Measurements from ENCODE around the gene ABCC4. TPM values are rescaled to one million over a fixed set of nuclear protein-coding genes. Genes with fewer than 3 reads are reported as not detected.

Gene ABCC4
- total and polyA plus RNA-seq, 2 donors (not counting 1 experiment from before 2014, with no cell fraction given): 35.2 to 98.8 TPM

DNA sequence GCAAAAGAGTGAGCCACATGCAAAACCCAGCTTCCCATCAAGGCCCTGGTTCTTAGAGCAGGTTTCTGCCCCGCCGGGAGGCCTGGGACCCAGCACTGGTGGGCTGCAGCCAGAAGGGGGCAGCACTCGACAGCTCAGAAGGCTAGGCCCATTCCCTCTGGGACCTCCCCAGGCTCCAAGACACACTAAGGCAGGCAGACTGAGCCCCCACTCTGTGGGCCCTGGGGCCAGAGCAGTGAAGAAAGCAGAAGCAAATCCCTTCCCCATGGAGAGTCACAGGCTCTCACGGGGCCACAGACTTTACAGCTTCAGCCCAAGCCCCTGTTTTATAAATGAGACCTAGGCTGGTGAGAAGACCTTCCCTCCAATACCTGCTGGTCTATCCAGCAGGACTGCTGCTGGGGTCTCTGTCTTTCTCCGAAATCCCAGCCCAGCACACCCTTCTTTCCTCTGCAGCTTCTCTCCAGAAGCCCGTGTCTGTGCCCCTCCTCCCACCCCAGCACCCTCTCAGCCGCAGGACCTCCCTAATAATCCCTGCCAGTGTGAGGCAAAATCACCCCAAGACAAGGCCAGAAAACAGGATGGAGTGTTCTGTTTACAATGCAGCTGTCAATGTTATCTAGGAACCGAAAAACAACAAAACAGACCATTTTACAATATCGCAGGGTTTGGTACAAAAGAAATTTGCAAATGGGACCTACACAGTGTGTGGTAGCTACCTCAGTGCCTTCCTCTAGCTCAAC lies 109.3 kb downstream of the ABCC4 start:
- no peaks in the 10 kb centered on the region for H4K20me1 ChIP-seq (ENCODE audit: control insufficient read depth, extremely low read depth, insufficient read depth, low read length)
- H3K36me3 ChIP-seq (ENCODE audit: control insufficient read depth, insufficient read depth, low read length): peaks cover 10% of the 10 kb centered on the region
- H3K27ac ChIP-seq (ENCODE audit: insufficient read depth, low read length): no peak overlapping the region
- peaks cover 4% of the 10 kb centered on the region for H3K79me2 ChIP-seq (ENCODE audit: control insufficient read depth, insufficient read depth, low read length)
- H3K9me3 ChIP-seq (ENCODE audit: control insufficient read depth, insufficient read depth, low read depth, low read length): no peaks in the 10 kb centered on the region
- H3K4me3 ChIP-seq (replicated peaks in 1 of 4; ENCODE audit: control extremely low read depth in 1 of 4, insufficient read depth in 1 of 4, low read depth in 3 of 4, low read length in 4 of 4): no peak overlapping the region
- peaks cover 4% of the 10 kb centered on the region for H3K4me1 ChIP-seq (ENCODE audit: control insufficient read depth, extremely low read depth, insufficient read depth, low read length)
- TF ChIP-seq EZH2 (IDR thresholded peaks at IDR 0.05; ENCODE audit: low read length, missing control alignments): no peak
- TF ChIP-seq, protein P1, sequence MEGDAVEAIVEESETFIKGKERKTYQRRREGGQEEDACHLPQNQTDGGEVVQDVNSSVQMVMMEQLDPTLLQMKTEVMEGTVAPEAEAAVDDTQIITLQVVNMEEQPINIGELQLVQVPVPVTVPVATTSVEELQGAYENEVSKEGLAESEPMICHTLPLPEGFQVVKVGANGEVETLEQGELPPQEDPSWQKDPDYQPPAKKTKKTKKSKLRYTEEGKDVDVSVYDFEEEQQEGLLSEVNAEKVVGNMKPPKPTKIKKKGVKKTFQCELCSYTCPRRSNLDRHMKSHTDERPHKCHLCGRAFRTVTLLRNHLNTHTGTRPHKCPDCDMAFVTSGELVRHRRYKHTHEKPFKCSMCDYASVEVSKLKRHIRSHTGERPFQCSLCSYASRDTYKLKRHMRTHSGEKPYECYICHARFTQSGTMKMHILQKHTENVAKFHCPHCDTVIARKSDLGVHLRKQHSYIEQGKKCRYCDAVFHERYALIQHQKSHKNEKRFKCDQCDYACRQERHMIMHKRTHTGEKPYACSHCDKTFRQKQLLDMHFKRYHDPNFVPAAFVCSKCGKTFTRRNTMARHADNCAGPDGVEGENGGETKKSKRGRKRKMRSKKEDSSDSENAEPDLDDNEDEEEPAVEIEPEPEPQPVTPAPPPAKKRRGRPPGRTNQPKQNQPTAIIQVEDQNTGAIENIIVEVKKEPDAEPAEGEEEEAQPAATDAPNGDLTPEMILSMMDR (conservative IDR thresholded peaks at IDR 0.05 in 1 of 2, IDR thresholded peaks at IDR 0.05 in 1 of 2; ENCODE audit: low read depth in 1 of 2, low read length in 2 of 2): peak; percentile 90 to 97
- DNase-seq (ENCODE audit: low read depth in 2 of 2): peak; percentile 59 to 79
- H3K9ac ChIP-seq (ENCODE audit: insufficient read depth, low read length): no peak overlapping the region
- H2AFZ ChIP-seq (ENCODE audit: low read length): no peak overlapping the region
- H3K27me3 ChIP-seq (ENCODE audit: control insufficient read depth, insufficient read depth, low read length): no peaks in the 10 kb centered on the region
- no peak overlapping the region for H3K4me2 ChIP-seq (ENCODE audit: extremely low read depth, insufficient read depth, low read length)

DNA sequence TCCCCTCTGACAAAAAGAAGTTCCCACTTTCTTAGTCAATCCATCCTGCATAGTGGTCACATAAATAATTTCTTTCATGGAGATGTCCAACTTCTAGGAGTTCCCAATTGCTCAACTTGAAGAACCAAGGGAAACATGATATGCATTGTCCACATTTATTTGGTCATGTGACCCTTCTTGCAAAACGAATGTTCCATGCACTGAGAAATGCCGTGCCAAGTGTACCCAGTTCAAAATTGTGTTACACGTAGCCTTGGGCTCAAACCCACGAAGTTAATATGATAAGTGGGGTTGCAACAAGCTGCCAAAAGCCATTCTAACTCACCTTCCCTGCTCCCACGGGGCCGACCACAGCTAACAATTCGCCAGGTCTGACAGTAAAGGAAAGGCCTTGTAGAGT lies 113.1 kb downstream of the ABCC4 start:
- no peak for TF ChIP-seq EZH2 (IDR thresholded peaks at IDR 0.05; ENCODE audit: low read length, missing control alignments)
- TF ChIP-seq, protein P1 (conservative IDR thresholded peaks at IDR 0.05 in 1 of 2, IDR thresholded peaks at IDR 0.05 in 1 of 2; ENCODE audit: low read depth in 1 of 2, low read length in 2 of 2): no peak
- H3K9ac ChIP-seq (ENCODE audit: insufficient read depth, low read length): no peak overlapping the region
- peak in 1 of 2 donors; percentile 22 for DNase-seq (ENCODE audit: low read depth in 2 of 2)
- no peaks in the 10 kb centered on the region for H4K20me1 ChIP-seq (ENCODE audit: control insufficient read depth, extremely low read depth, insufficient read depth, low read length)
- no peaks in the 10 kb centered on the region for H3K9me3 ChIP-seq (ENCODE audit: control insufficient read depth, insufficient read depth, low read depth, low read length)
- H3K36me3 ChIP-seq (ENCODE audit: control insufficient read depth, insufficient read depth, low read length): peaks cover 3% of the 10 kb centered on the region
- no peak overlapping the region for H3K4me2 ChIP-seq (ENCODE audit: extremely low read depth, insufficient read depth, low read length)
- no peaks in the 10 kb centered on the region for H3K27me3 ChIP-seq (ENCODE audit: control insufficient read depth, insufficient read depth, low read length)
- no peak overlapping the region for H3K4me3 ChIP-seq (replicated peaks in 1 of 4; ENCODE audit: control extremely low read depth in 1 of 4, insufficient read depth in 1 of 4, low read depth in 3 of 4, low read length in 4 of 4)
- H3K27ac ChIP-seq (ENCODE audit: insufficient read depth, low read length): no peak overlapping the region
- H3K4me1 ChIP-seq (ENCODE audit: control insufficient read depth, extremely low read depth, insufficient read depth, low read length): peaks cover 2% of the 10 kb centered on the region
- H2AFZ ChIP-seq (ENCODE audit: low read length): no peak overlapping the region
- no peaks in the 10 kb centered on the region for H3K79me2 ChIP-seq (ENCODE audit: control insufficient read depth, insufficient read depth, low read length)

DNA sequence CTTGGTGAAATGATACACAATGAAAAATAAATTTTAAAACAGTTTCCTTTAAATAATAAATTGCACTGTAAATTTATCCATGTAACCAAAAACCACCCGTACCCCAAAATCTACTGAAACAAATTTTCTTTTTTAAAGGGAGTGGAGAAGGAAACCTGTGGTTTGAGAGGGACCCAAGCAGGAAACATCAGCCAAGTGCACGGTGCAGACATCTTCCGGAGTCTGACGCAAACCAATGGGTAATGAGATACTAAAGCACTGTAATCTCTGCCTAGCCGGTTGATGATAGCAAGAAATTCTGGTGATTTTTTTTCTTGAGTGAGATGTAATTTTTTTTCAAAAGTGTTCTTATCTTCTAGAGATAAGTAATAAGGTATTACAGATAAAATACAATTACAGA lies 115.4 kb downstream of the ABCC4 start:
- no peaks in the 10 kb centered on the region for H3K9me3 ChIP-seq (ENCODE audit: control insufficient read depth, insufficient read depth, low read depth, low read length)
- DNase-seq (ENCODE audit: low read depth in 2 of 2): no peak
- H2AFZ ChIP-seq (ENCODE audit: low read length): no peak overlapping the region
- H3K4me1 ChIP-seq (ENCODE audit: control insufficient read depth, extremely low read depth, insufficient read depth, low read length): no peaks in the 10 kb centered on the region
- no peak overlapping the region for H3K9ac ChIP-seq (ENCODE audit: insufficient read depth, low read length)
- H3K79me2 ChIP-seq (ENCODE audit: control insufficient read depth, insufficient read depth, low read length): no peaks in the 10 kb centered on the region
- peaks cover 3% of the 10 kb centered on the region for H3K36me3 ChIP-seq (ENCODE audit: control insufficient read depth, insufficient read depth, low read length)
- H3K27ac ChIP-seq (ENCODE audit: insufficient read depth, low read length): no peak overlapping the region
- no peak overlapping the region for H3K4me3 ChIP-seq (replicated peaks in 1 of 4; ENCODE audit: control extremely low read depth in 1 of 4, insufficient read depth in 1 of 4, low read depth in 3 of 4, low read length in 4 of 4)
- TF ChIP-seq, protein P1 (conservative IDR thresholded peaks at IDR 0.05 in 1 of 2, IDR thresholded peaks at IDR 0.05 in 1 of 2; ENCODE audit: low read depth in 1 of 2, low read length in 2 of 2): no peak
- TF ChIP-seq EZH2 (IDR thresholded peaks at IDR 0.05; ENCODE audit: low read length, missing control alignments): no peak
- no peaks in the 10 kb centered on the region for H3K27me3 ChIP-seq (ENCODE audit: control insufficient read depth, insufficient read depth, low read length)
- no peak overlapping the region for H3K4me2 ChIP-seq (ENCODE audit: extremely low read depth, insufficient read depth, low read length)
- H4K20me1 ChIP-seq (ENCODE audit: control insufficient read depth, extremely low read depth, insufficient read depth, low read length): no peaks in the 10 kb centered on the region
